ENCODE measurements around the gene DTX1.
"Not testable (repeated sequence)": the region's sequence is repeated elsewhere in the genome, so short reads cannot be mapped to it uniquely, and the experiment has no call there.

DTX1 gene

DNA sequence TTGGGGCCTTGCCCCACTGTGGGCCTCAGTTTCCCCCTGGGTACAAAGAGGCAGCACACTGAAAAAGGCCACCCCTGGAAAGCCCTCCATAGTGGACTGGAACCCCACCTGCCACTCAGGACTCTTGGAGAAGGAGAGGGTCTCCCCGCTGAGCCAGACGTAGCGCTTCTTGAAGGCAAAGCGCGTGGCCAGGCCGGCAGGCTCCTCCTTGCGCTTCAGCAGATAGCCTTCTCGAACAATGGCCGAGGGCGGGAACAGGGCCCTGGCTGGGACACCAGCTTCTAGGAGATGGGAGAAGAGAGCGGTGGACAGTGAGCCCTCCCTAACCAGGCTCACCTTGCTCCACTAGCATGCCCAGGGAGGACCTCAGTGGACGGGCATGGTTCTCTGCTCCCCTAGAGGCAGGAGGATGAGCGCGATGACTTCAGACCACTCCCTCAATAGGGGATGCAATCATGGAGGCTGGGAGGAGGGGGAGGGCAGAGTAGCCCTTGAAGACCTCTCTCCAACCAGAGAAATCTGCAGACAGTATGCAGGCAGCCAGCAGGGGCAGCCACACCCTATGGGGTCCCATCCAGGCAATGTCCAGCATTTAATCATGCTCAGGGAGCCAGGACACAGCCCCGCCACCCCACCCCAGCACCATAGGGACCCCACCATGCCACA lies 49.2 kb downstream of the DTX1 start:
- no peak for DNase-seq (ENCODE audit: low spot score in 2 of 2)
- H3K4me1 Mint-ChIP-seq: peaks cover 34% of the 10 kb centered on the region
- no peaks in the 10 kb centered on the region for H3K9me3 Mint-ChIP-seq
- peak overlapping the region; percentile 21 for H3K27ac Mint-ChIP-seq
- H3K4me3 Mint-ChIP-seq: no peak overlapping the region
- peaks cover 10% of the 10 kb centered on the region for H3K36me3 Mint-ChIP-seq
- ATAC-seq: no peak

DNA sequence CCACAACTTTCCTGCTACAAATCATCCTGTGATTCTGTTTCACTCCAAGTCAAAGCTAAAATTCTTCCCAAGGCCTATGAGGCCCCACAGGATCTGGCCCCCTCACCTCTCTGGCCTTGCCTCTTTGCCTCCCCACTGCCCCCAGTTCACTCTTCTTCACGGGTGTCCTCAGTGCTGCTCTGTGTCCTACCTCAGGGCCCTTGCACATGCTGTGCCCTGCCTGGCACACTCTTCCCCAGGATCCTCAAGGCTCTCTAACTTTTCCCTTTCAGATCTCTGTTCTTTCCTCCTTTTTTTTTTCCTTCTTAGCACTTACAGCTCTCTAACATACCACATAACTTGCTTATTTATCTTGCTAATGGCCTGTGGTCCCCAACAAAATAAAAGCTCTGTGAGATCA lies 49.8 kb downstream of the DTX1 start:
- Mint-ChIP-seq H3K4me1 (peaks cover 39% of the 10 kb centered on the region), H3K36me3 (peaks cover 14% of the 10 kb centered on the region), H3K27ac (peak overlapping the region; percentile 21), H3K9me3 (no peaks in the 10 kb centered on the region), H3K4me3 (no peak overlapping the region)
- ATAC-seq: no peak
- no peak for DNase-seq (ENCODE audit: low spot score in 2 of 2)

DNA sequence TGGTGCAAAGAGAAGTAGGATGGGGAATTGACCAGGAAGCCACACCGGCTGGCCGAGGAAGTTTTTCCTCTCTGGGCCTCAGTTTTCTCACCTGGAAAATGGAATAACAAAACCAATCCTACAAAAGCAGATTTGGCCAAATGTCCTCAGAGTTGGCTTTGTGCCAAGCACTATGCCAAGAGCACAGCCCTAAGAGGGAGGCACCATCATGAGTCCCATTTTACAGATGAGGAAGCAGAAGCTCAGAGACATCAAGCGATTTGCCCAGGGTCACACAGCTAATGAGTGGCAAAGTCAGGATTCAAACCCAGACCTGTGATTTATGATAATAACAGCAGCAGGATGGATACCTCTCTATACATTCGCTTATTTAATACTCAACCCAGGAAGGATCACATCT lies 51.8 kb downstream of the DTX1 start:
- H3K27ac Mint-ChIP-seq: no peak overlapping the region
- ATAC-seq (no peak), DNase-seq (ENCODE audit: low spot score in 2 of 2) (no peak)
- H3K4me1 Mint-ChIP-seq: peaks cover 39% of the 10 kb centered on the region
- H3K9me3 Mint-ChIP-seq: no peaks in the 10 kb centered on the region
- peaks cover 10% of the 10 kb centered on the region for H3K36me3 Mint-ChIP-seq
- no peak overlapping the region for H3K4me3 Mint-ChIP-seq

DNA sequence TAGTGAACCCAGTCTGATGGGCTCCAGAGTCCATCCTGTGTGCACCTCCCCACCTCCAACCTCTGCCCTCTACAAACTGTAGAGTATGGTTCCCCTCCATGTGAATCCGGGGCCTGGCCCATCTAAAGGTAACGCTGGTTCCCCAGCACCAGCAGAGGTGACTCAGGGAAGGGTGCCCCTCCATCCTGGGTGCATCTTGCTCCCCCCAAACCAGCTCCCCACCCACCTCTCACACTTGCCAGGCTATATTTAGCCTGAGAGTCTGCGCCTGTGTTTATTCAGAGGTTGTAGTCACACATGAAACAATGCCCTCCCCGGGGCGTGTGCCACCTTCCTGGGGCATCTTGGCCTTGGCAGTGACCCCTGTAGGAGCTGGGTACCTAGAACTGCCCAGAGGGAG lies 52.8 kb downstream of the DTX1 start:
- Mint-ChIP-seq H3K9me3 (no peaks in the 10 kb centered on the region), H3K27ac (peak overlapping the region; percentile 75), H3K4me1 (peaks cover 33% of the 10 kb centered on the region), H3K36me3 (peaks cover 10% of the 10 kb centered on the region), H3K4me3 (no peak overlapping the region)
- ATAC-seq (no peak), DNase-seq (ENCODE audit: low spot score in 2 of 2) (no peak)

DNA sequence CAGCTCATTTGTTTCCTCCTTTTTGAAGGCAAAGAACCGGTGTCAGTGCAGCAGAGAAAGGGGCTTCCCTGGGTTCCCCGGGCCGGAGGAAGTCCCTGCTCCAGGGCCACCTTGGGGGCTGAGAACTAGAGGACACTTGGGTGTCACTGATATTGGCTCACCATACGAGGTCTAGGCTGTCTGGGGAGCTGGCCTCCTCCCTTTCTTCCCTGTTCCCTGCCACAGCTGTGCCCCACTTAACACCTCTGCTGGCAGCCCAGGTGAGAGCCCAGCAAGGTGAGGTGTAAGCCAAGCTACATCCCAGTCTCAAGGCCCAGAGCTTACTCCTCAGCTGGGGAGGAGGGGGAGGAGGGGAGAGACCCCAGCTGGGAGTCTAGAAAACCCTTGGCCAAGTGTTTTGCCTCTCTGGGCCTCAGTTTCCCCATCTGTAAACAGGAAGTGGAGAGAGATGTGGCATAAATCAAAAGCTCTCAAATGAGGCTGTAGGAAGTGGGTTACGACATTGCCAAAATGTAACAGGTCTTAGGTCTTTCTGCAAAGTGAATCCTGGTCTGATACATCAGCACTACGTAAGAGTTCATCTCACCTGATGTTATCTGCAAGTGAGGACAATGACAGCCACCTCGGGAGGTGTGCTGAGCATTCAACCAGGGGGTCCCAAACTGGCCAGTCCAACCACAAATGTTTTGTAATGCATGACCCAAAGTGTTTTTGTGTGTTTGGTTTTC lies 53.5 kb downstream of the DTX1 start:
- Mint-ChIP-seq H3K9me3 (no peaks in the 10 kb centered on the region), H3K4me1 (peaks cover 33% of the 10 kb centered on the region), H3K4me3 (no peak overlapping the region), H3K36me3 (peaks cover 10% of the 10 kb centered on the region), H3K27ac (peak overlapping the region; percentile 75)
- DNase-seq (ENCODE audit: low spot score in 2 of 2): no peak
- peak; percentile 39 for ATAC-seq

DNA sequence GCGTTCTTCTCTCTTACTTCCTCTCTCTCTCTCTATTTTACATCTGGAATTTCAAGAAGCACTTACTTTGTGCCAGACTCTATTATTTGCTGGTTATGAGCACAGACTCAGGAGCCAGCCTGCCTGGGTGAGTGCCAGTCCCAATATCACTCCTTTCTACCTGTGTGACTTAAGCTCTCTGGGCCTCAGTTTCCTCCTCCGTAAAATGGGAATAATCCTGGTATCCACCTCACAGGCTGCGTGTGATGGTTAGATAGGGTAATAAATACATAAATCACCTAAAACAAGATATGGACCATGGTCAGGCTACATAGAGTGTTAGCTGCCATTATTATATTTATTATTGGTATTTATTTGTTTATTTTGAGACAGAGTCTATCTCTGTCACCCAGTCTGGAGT lies 54.7 kb downstream of the DTX1 start:
- peaks cover 10% of the 10 kb centered on the region for H3K36me3 Mint-ChIP-seq
- no peak overlapping the region for H3K27ac Mint-ChIP-seq
- H3K4me1 Mint-ChIP-seq: peaks cover 32% of the 10 kb centered on the region
- DNase-seq (ENCODE audit: low spot score in 2 of 2) (no peak), ATAC-seq (no peak)
- H3K4me3 Mint-ChIP-seq: no peak overlapping the region
- H3K9me3 Mint-ChIP-seq: no peaks in the 10 kb centered on the region

DNA sequence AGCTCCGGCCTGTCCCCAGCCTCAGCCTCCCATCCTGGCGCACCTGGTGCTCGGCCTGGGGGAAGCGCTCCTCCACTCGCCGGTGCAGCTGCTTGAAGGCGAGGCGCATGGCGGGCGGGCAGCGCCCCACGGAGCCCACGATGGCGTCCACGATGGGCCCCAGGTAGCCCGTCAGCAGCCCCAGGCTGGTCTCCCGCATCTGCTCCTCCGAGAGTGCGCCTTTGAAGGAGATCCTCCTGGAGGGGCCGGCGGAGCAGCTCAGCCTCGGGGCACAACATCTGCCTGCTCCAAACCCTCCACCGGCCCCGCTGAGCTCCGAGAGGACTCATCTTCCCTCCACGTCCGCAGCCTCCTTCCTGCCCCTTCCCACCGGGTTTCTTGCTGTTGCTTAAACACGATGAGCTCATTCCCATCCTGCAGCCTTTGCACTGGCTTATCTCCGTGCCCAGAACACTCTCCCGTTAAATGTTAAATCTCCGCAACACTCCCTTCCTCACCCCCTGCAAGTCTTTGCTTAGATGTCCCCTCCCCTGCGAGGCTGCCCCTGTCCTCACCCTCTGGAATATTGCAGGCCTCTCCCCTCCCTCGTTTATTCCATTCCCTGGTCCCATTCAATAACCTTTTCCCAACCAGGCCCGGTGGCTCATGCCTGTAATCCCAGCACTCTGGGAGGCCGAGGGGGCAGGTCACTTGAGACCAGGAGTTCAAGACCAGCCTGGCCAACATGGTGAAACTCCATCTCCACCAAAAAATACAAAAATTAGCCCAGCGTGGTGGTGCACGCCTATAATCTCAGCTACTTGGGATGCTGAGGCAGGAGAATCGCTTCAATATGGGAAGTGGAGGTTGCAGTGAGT lies 55.7 kb downstream of the DTX1 start:
- H3K4me3 Mint-ChIP-seq: no peak overlapping the region
- ATAC-seq: no peak
- H3K4me1 Mint-ChIP-seq: peaks cover 23% of the 10 kb centered on the region
- H3K36me3 Mint-ChIP-seq: peaks cover 10% of the 10 kb centered on the region
- no peak overlapping the region for H3K27ac Mint-ChIP-seq
- H3K9me3 Mint-ChIP-seq: no peaks in the 10 kb centered on the region
- no peak for DNase-seq (ENCODE audit: low spot score in 2 of 2)

DNA sequence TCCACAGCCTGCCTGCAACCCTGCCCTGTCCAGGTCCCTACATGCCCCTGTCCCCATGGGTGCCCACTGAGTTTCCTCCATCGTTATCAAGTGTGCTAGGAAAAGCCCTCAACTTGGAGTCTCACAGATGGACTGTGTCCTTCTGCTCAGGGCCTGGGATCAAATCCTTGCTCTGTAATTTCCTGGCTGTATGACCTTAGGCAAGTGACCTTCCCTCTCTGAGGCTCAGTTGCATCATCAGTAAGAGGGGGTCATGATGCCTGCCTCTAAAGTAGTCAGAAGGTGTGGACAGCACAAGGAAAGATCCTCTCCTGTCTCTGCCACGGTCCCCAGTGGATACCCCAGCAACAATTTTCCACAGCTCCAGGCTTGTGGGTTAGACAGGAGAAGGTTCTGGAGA lies 56.9 kb downstream of the DTX1 start:
- no peak overlapping the region for H3K27ac Mint-ChIP-seq
- H3K9me3 Mint-ChIP-seq: no peaks in the 10 kb centered on the region
- DNase-seq (ENCODE audit: low spot score in 2 of 2) (no peak), ATAC-seq (no peak)
- H3K4me3 Mint-ChIP-seq: no peak overlapping the region
- H3K36me3 Mint-ChIP-seq: peaks cover 10% of the 10 kb centered on the region
- H3K4me1 Mint-ChIP-seq: peaks cover 23% of the 10 kb centered on the region

DNA sequence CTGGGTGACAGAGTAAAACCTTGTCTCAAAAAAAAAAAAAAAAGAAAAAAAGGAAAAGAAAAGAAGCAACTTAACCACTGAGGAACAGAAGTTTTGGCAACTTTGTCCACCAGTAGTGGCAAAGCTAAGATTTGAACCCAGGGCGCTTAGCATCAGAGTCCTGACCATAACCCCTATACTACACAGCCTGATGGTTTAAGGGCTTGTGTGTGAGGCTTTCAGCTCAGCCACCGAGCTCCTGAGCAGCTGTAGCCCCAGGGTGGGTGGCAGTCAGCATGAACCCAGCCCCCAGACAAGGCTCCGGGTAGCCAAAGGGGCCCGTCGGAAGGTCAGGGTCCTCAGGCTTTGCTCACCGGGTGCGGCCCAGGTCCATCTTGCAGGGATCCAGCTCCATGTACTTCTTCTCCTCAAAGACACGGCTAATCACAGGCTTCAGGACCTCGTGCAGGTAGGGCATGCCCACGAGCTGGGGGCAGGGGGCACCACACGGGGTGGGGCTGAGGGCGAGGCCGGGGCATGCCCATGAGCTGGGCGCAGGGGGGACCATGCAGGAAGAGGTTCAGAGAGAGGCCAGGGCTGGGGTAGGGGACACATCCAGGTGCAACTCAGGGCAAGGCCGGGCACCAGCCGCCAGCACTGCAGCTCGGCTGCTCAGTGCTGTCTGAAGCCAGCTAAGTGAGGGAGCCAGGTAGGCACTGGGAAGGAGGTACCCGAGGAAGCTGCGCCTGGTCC lies 58.1 kb downstream of the DTX1 start:
- ATAC-seq (no peak), DNase-seq (ENCODE audit: low spot score in 2 of 2) (no peak)
- Mint-ChIP-seq H3K27ac (no peak overlapping the region), H3K36me3 (peaks cover 5% of the 10 kb centered on the region), H3K9me3 (no peaks in the 10 kb centered on the region), H3K4me1 (peaks cover 16% of the 10 kb centered on the region), H3K4me3 (no peak overlapping the region)

DNA sequence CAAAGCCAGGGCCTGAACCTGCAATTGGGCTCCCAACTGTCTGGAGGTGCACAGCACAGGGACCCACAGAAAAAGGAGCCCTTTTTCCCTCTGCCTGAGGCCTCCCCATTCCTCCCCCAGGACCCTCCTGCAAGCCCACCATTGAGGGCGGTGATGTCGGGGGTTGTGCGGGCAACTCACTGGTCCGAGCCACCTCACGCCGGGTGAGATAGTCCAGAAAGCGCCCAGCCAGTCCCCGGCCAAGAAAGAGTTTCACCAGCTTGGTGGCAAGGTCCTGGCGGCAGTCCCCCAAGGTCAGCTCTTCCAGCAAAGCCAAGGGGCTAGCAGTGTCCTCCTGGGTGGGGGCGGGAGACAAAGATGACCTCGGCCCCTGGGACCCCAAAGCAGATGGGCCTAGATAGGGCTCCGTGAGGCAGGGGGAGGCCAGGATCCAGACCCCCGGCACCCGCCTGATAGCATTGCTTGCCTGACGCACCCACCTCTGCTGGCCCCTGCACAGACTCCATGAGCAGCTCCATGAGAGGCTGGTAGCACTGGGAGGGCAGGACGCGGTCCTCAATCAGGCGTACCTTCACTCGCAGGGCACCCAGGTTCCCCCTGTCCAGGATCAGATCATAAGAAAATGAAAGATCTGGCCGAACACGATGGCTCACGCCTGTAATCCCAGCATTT lies 59.1 kb downstream of the DTX1 start:
- Mint-ChIP-seq H3K9me3 (no peaks in the 10 kb centered on the region), H3K4me3 (no peak overlapping the region), H3K27ac (no peak overlapping the region), H3K4me1 (peaks cover 6% of the 10 kb centered on the region), H3K36me3 (peaks cover 5% of the 10 kb centered on the region)
- no peak for ATAC-seq
- DNase-seq (ENCODE audit: low spot score in 2 of 2): no peak

DNA sequence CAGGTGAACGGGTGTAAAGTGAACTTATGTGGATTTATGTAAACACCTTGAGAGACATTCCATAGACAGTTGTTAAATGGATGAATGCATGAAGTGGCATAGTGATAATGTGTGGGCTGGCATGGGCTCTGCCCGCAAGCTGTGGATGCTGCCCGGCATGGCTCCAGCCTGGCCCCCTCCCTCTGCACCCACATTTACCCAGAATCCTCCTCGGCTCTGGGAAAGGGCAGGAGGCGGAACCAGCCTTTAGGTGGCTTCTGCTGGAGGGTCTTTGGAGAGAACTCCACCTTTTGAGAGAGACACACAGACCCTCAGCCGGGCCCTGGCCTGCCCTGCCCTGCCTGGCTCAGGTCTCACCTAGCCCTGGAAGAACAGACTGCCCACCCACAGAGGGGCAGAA lies 60.3 kb downstream of the DTX1 start:
- no peaks in the 10 kb centered on the region for H3K4me1 Mint-ChIP-seq
- no peaks in the 10 kb centered on the region for H3K36me3 Mint-ChIP-seq
- ATAC-seq: no peak
- H3K4me3 Mint-ChIP-seq: no peak overlapping the region
- H3K27ac Mint-ChIP-seq: no peak overlapping the region
- DNase-seq (ENCODE audit: low spot score in 2 of 2): no peak
- H3K9me3 Mint-ChIP-seq: no peaks in the 10 kb centered on the region

DNA sequence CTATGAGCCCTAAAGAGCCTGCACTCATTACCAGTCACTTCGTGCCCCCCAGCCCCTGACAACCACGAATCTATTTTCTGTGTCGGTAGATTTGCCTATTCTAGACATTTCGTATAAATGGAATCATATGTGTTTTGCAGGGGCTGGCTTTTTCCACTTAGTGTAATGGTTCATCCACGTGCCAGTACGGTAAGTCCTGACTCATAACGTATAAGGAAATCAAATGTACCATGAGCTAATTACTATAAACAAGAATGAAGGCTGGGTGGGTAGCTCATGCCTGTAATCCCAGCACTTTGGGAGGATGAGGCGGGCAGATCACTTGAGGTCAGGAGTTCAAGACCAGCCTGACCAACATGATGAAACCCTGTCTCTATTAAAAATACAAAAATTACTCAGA lies 61.2 kb downstream of the DTX1 start:
- not testable (repeated sequence) for H3K36me3 Mint-ChIP-seq; DNase-seq (ENCODE audit: low spot score in 2 of 2); H3K27ac Mint-ChIP-seq; H3K4me3 Mint-ChIP-seq; H3K4me1 Mint-ChIP-seq; H3K9me3 Mint-ChIP-seq
- ATAC-seq: peak; percentile 29

DNA sequence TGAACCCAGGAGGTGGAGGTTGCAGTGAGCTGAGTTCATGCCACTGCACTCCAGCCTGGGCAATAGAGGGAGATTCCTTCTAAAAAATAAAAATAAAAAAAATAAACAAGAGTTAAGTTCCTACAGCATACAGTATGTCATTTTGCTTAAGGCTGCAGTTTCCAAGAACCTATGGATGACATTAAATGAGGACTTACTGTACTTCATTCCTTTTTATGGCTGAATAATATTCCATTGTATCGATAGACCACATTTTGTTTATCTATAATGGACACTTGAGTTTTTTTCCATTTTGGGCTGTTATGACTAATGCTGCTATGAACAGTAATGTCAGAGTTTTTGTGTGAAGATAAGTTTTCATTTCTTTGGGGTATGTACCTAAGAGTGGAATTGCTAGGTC lies 61.6 kb downstream of the DTX1 start:
- Mint-ChIP-seq H3K4me3 (no peak overlapping the region), H3K4me1 (no peaks in the 10 kb centered on the region), H3K36me3 (no peaks in the 10 kb centered on the region), H3K27ac (no peak overlapping the region), H3K9me3 (no peaks in the 10 kb centered on the region)
- no peak for ATAC-seq
- no peak for DNase-seq (ENCODE audit: low spot score in 2 of 2)

DNA sequence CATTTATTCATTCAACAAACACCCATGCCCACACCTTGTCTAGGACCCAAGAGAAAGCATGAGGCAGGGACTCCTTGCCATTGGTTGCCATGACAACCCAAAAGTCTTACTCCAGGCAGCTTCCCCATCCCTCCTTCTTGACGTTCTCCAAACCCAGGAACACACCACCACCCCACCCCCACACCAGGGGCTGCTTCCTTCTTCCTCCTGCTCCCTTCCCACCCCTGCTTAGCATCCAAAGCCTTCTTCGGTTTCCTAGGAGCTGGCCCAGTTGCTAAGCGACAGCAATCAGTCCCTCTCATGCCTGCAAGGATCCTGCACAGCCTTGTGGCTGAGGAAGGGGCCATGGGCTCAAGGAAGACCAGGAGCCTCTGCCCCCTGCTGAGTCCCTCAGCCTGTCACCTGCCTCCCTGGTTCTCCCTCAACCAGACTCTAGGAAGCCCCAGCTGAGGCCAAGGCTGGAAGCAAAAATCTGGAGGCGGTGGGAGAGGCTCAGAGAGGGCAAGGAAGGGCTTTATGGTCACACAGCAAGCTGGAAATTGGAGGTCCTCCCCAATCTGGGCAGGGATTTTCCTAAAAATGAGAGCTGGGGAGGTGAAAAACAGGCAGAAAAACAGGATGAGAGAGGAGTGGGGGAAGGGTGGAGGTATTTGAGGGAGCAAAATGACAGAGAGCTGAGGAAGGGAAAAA lies 63.6 kb downstream of the DTX1 start:
- Mint-ChIP-seq H3K4me1 (no peaks in the 10 kb centered on the region), H3K27ac (no peak overlapping the region), H3K36me3 (no peaks in the 10 kb centered on the region), H3K4me3 (no peak overlapping the region), H3K9me3 (no peaks in the 10 kb centered on the region)
- DNase-seq (ENCODE audit: low spot score in 2 of 2): no peak
- no peak for ATAC-seq

All from stimulated activated effector memory CD8-positive, alpha-beta T cell treated with anti-CD3 and anti-CD28 coated beads, Interleukin-12 subunit alpha, Interleukin-12 subunit beta, amount 100 ng/mL, for 72 hours (primary cell).